TTC549 (cell line): ENCODE results near the gene CAMK1D.
"Not testable (repeated sequence)": the region's sequence is repeated elsewhere in the genome, so short reads cannot be mapped to it uniquely, and the experiment has no call there.

Experiments
- FAIRE-seq: peaks from 2 replicates; lab custom pipeline; 2012; peaks lifted over from hg19 to GRCh38; lab: Jason Lieb, UNC

Gene CAMK1D

DNA sequence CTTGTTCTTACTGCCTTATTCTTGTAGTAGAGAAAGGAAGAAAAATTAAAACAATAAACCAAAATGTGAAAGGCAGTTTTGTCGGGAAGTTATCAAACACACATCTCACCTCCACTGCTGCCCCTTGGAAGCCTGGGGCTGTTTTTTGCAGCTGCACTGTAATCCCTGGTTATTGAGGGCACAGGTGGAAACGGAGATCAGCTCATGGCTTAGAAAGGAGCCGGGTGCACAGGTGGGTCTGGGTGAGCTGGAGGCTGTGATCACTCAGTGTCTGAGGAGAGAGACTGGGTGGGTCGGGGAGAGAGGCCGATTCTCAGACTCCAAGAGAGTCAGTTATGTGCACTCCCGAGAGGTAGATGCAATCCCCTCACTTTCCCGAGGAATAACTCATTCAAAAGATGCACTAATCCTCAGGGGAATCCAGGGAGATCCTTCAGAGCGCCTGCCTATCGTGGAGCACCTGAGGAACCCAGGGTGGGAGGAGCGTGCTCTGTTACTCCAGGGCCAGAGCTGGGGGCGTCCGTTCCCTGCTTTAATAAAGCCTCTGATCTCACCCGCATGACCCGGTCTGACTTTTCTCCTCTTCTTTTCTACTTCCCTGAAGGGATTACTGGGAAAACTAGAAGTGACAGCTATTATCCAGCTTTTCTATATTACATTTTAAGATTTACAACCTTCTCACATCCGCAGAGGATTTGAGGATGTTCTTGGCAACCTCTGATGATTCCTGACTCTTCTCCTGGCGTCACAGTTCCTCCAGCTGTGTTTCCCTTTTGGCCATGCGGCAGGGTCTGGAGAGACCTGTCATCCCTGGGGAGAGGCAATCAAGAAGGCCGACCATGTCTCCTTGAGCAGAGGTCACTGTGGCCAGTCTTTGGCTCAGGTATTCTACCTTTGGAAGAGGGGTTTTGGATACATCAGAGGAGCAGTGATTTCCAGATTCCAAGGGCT lies 82.1 kb downstream of the CAMK1D start:
- no peak for FAIRE-seq

DNA sequence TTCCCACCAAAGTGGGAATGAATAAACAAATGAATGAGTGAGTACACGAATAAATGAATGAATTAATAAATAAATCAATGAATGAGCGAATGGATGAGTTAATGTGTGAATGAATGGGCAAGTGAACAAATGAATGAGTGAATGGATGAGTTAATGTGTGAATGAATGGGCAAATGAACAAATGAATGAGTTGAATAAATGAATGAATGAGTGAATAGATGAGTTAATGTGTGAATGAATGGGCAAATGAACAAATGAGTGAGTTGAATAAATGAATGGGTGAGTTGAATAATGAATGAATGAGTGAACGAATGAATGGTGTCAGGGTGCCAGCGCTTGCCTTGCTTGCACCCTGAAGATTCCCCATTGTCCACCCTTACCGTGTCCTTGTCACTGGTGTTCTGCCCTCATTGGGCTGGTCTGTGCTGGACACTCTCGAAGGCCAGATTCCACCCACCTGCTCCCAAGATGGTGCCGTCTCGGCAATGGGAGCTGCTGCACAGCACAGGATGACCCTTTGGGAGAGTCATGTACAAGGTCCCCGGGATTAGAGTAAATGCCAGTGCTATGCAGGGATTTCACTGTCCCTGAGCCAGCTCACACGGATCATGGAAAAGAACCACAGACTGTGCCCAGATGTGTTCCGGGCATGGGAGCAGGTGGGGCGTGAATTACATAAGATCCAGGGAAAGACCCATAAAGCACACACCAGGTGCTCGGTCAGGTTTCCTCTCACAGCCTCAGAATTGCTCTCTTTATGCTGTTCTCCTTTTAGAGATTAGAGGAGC lies 83.2 kb downstream of the CAMK1D start:
- FAIRE-seq = no peak

DNA sequence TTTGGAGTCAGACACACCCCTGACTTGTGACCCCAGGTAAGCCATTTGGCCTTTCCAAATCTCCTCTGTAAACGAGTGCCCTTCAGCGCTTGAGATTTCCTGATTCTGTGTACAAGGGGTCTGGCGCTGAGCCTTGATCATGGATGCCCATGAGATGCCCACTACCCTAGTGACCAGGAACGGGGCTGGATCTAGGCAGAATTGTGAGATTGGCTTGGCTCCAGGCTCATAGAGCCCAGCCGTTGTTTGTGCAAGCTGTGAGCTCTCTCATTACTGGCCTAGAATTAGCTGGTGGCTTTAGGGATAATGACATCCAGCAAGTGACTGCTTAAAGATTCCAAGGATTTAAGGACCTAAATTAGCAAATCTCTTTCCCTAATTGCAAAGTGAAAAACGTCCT lies 84.9 kb downstream of the CAMK1D start:
- no peak for FAIRE-seq

DNA sequence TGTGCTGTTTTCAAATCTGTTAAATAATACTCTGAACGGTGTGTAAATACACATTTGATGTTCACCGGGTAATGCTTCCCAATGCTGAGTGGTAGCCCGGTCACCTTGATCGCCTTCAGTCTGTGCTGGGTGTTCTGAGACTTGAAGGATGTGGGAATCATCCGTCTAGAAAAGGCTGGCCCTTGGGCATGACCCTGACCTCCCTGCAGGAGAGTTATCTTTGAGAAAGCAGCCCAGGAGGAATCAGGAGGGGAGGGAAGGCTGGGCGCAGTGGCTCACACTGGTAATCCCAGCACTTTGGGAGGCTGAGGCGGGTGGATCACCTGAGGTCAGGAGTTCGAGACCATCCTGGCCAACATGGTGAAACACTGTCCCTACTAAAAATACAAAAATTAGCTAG lies 85.3 kb downstream of the CAMK1D start:
- FAIRE-seq = not testable (repeated sequence)

DNA sequence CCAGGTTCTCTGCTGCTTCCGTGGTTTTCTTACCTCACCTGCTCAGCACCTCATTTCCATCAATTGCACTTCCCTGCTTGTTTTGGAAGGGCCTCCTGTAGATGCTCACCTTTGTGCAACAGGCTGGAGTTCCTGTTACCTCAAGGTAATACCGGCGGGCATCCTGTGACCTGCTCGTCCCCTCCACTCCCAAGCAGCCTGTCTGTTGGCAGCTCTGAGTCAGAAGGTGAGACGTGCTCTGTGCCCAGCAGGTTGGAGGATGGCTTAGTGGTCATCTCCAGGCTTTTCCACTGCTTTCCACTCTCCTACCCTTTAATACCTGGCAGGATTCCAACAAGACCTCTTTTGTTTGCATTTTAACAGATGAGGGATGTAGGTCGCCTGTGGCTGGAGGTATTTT lies 86.0 kb downstream of the CAMK1D start:
- no peak for FAIRE-seq

DNA sequence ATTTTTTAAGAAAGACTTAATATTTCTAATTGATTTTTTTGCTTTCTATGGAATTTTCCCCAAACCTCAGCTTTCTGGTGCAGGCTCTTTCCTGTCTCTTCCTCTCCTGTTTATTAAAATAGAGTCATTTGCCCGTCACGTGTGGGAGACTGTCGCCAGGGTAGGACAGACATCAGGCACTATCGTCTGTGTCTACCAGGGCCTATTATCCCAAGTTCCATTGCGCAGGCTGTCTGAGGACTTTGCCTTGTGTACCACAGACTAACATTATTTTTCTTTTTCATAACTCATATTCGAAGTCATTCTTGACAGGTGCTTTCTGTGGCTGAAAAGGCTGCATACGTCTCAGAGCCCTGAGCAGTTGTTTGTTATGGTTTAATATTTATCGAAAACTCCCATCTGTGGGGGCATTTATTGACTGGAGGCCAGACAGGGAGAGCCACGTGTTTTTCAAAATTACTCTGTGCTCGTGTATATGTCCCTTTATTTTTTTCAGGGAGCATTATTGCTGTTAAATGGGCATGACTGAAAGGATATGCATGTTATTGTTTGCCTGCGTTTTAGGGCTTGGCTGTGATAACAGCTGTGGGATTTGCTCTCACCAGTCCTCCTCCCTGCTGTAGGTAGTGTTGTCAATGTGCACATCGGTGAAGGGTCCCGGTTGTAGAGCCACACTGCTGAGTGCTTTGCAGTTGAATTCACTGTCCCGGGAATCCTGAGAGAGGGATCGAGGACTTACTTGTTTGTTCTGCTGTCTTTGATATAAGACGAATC lies 89.8 kb downstream of the CAMK1D start:
- no peak for FAIRE-seq

DNA sequence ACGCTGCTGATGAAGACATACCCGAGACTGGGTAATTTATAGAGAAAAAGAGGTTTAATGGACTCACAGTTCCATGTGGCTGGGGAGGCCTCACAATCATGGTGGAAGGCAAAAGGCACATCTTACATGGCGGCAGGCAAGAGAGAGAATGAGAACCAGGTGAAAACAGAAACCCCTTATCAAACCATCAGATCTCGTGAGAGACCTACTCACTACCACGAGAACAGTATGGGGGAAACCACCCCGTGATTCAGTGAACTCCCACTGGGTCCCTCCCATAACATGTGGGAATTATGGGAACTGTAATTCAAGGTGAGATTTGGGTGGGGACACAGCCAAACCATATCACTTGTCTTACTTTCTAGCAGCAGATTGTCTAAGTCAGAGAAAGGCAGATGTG lies 90.4 kb downstream of the CAMK1D start:
- not testable (repeated sequence) for FAIRE-seq

DNA sequence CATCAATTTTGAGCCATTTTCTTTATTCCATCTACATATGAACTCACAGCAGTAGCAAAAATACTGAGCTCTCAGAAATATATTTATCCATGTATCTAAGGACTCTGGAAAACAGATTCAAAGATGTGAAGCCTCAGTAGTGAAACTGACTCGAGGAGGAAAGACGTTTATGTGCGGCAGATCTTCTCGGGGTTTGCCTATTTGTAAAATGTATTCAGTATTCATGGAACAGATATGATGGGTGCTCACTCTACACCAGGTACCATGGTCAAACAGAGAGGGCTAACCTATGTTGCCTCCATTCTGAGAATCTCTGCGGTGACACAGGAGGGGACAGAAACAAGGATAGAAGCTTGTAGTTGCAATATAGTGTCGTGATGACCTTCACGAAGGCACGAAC lies 93.7 kb downstream of the CAMK1D start:
- no peak for FAIRE-seq

DNA sequence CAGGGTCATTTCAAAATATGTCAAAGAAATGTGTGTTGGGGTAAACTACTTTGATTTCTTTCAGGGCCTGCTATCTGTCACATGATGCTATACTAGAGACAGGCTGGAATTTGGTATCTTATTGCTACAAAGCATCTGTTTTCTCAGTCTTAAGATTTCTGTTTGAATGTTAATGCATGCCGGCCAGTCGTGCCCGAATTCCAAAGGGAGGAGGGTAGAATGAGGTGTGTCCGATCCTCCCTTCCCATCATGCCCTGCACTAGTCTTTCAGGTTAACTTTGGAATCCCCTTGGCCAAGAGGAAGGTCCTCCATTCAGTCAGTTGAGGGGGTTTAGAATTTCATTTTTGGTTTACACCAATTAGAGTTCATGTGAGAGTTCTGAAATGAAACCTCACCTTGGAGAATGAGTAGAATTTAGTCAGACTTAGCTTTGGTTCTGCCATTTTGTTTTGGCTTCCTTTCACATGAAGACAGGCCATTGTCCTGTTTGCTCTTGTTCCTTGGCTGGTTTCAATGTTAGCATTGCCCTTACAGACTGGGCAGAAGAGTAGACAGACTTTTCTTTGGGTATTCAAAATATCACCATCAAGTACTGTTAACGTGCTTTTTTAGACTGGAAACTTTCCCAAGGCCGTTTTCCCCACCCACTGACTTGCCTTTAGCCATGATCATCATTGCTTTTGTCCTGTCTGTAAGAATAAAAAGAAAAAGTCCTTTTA lies 95.8 kb downstream of the CAMK1D start:
- FAIRE-seq = no peak

DNA sequence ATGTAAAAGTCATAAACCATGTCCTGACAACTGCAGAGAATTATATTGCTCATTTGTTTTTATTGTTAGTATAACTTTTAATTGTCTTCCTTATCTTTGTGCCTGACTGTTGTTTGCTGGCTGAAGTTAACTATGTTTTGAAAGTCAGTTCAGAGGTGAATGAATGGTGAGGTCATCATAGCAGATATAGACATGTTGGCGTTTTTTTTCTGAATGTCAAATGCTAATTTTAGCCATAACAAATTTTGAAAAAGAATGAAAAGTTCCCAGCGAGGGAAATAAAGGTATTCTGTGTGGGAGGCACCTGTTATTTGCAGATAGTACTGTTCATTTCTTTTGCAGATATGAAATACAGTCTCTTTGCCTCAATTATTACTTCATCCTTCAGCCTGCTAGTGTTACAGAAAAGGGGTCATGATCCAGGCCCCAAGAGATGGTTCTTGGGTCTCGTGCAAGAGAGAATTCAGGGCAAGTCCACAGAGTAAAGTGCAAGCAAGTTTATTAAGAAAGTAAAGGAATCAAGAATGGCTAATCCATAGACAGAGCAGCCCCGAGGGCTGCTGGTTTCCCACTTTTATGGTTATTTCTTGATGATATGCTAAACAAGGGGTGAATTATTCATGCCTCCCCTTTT lies 96.5 kb downstream of the CAMK1D start:
- FAIRE-seq = no peak

DNA sequence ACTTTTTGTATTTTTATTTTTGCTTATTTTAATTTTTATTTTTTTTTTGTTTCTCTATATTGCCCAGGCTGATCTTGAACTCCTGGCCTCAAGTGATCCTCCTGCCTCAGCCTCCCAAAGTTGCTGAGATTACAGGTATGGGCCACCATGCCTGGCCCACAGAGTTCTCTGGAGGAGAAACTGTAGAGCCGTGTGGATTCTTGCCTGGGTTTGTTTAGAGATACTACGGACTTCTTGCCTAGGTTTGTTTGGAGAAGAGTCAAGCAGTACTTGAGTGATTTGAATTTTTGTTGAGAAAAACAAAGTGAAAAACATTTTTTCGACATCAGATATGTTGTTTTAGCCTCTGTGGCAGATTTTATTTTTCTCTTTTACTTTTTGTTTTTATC lies 99.0 kb downstream of the CAMK1D start:
- no peak for FAIRE-seq

DNA sequence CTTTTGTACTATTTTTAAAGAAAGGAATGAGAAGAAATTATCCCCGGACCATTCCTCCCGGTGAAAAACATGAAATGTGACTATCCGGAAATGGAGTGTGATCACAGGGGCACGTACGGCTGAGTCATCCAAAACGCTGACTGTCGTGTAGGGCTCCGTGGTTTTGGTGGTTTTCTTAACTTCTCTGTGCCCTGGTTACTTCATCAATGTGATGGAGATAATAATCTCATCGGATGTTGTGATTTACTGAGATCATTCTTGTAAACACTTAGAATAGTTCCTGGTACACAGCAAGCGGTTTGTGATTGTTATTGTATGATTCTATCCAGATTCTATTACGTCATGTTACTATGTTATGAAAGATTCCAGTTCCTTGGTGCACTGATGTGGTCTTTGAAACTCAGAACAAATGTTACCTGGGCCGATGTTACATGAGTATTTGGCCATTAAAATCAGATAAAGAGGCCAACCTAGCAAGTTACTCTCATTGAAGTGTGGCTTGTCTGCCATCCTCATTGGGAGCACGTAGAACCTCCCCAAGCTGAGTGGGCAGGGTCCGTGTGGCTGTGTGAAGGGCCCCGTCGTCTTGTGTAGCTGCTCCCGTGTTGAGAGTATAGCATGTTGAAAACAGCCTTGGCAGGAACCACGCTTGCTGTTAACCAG lies 99.5 kb downstream of the CAMK1D start:
- FAIRE-seq = no peak

DNA sequence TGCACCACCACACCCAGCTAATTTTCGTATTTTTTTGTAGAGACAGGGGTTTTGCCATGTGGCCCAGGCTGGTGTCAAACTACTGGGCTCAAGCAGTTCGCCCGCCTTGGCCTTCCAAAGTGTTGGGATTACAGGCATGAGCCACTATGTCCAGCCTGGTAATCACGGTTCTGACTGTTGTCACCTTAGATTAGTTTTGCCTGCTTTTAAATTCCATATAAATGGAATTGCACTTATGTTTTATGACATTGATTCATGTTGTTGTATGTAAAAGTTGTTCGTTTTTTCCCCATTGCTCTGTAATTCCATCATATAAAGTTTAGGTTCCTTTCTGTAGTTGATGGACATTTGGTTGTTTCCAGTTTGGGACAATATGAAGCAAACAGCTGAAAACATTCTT lies 106.0 kb downstream of the CAMK1D start:
- FAIRE-seq = no peak

DNA sequence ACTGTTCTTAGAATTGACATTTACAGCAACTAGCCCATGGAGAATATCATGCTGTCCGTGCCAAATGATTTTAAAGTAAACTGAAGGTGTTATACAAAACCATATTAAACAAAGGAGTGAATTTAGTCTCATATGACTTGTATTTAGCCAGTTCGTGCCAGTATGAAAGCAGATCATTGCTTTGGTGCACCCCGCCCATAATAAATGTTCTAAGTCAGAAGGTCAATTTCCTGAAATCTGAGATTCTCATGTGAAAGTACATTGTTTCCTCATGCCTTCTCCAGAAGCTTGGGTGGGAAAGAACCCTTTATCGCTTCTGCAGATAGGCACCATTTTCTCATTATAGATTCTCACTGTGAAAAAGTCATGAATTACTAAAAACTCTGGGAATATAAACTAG lies 106.4 kb downstream of the CAMK1D start:
- no peak for FAIRE-seq

DNA sequence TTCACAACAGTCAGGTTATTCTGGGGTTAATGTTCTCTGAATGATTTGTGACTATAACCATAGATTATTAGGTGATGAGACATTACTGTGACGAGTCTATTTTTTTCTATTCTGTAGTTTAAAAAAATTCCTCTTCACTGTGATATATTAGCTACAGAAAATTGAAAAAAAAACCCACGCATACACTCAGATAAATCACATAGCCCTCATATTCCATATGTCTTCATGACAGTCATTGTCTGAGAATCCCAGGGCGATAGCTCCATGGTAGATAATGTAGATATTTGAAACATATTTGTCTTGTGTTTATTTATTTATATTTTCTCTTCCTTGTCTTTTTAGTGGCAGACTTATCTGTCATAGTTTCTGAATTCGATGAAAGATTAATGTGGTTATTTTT lies 110.0 kb downstream of the CAMK1D start:
- no peak for FAIRE-seq

DNA sequence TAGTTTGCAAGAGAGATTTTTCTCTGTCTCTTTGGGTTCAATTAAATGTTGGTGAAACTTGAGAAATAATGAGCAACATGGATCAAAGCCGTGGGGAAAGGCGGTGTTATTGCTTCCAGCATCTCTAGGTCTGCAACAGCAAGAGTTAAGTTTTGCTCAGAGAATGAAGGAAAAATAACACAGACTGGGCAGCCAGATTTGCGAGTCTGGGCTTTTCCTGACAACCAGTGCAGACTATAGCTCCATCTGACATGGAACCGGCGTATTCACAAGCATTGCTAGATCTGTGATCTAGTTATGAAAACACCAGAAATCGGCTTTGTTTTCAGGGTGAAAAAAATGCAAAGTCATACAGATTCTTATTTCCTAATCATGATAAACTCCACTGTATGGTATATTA lies 110.4 kb downstream of the CAMK1D start:
- FAIRE-seq = no peak

DNA sequence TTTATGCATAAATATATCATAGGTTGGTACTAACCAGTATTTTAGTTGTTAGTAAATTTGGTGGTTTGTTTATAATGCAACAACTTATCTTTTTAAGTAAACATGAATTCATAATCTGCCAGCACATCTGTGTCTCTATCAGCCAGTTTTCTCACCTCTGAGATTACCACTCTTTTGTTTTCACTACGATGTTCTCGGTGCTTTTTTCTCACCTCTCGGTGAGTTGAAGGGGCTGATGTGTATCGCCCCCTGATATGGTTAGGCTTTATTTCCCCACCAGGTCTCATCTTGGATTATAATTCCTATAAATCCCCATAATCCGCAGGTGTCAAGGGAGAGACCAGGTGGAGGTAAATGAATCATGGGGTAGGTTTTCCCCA lies 114.1 kb downstream of the CAMK1D start:
- FAIRE-seq = no peak

DNA sequence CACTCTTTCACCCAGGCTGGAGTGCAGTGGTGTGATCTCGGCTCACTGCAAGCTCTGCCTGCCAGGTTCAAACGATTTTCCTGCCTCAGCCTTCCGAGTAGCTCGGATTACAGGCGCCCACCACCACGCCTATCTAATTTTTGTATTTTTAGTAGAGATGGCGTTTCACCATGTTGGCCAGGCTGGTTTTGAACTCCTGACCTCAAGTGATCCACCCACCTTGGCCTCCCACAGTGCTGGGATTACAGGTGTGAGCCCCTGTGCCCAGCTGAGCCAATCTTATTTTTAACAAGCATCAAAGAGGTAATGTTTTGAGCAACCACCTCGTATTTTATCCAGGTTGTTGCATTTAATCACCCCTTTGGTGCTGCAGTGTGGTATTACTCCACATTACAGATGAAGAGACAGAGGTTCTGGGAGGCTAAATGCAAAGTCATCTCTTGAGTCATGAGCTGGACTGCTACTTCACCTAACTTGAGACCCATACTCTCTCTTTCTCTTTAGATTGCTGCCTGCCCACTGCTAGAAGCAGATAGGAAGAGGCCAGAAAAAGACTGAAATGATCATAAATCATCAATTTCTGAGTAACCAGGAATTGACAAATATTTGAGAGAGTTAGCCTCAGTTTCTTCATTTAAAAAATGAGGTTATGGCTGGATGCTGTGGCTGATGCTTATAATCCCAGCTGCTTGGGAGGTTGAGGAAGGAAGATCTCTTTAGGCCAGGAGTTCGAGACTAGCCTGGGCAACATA lies 116.2 kb downstream of the CAMK1D start:
- no peak for FAIRE-seq

DNA sequence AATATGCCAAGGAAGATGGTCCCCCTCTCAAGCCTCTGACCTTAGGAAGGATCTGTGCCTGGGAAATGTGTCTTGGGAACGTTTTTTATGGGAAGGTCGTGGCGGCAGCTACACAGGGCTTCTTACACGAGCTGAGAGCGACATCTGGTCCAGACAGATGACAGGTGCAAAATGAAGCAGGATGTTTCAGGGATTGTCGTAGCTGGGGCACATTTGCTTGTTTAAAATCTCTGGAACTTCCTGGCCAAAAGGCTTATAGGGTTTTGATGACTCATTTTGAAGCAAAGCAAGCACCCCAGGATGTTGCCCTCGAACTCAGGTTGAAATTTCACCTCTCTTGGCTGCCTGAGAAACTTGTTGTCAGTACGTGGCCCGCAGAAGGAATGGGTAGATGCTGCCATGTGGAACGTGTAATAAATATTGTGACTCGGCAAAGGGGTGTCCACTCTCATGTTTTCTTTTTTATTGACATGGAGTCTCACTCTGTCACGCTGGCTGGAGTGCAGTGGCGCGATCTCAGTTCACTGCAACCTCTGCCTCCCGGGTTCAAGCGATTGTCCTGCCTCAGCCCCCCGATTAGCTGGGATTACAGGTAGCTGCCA lies 117.5 kb downstream of the CAMK1D start:
- no peak for FAIRE-seq

DNA sequence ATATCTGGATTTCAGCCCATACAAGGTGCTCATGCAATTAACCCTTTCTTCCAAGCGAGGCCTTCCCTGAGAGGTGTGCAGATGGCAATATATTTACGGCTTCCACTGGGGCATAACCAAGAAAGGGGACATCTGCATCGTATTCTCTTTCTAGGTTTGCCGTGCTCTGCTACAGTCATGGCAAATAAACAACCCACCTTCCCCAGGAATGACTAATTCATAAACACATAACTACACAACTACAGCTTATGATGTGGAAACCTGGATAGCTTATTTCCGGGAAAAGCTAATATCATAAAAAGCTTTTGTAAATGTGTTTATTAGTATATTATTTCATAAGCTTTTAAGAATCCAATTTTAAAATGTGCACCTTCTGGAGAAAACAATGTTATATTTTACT lies 120.0 kb downstream of the CAMK1D start:
- FAIRE-seq = no peak
